ENCODE data around the gene HDAC2. TPM values are rescaled to one million over a fixed set of nuclear protein-coding genes. Genes with fewer than 3 reads are reported as not detected.

The HDAC2 gene
- total RNA-seq, 1 donor: 86.8 TPM

DNA sequence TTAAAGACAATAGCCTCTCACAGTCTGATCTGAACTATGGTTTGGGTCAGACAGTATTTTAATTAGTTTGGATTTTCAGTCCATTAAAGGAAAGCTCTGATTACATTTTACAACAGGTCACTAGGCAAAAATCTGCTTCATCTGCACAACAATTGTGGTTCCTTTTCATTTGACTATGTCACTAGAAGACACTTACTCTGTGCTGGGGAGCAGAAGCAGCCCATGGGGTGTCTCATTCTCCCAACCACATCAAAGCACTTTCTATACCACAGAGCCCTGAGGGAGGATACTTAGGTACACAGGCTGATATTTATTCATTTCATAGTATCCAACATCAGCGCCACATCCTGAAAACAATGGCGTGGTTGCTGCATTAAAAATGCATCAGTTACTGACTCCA lies 36.6 kb upstream of the HDAC2 start:
- DNase-seq (ENCODE audit: low read depth): no peak
- no peak for TF ChIP-seq CTCF (IDR thresholded peaks at IDR 0.05; ENCODE audit: insufficient read depth, low read depth, low read length)
- H3K4me3 ChIP-seq (ENCODE audit: low read depth, low read length): no peak overlapping the region

DNA sequence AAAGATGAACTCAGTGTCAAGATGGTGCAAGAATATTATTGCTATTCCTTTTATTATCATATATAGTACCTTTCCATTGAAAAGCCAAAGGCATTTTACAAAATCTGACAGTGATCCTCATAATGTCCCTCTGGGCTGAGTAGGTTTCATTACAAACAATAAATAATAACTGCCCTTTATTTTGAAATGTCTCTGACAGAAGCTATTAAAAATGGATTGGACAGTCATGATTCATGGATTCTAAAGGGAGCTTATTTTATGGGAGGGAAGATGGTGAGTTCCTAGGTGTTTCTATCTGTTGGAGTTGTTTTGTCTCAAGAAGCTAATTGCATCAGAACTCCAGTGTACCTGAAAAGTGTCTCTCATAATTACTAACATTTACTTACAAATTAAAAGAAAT lies 30.4 kb upstream of the HDAC2 start:
- no peak for TF ChIP-seq CTCF (IDR thresholded peaks at IDR 0.05; ENCODE audit: insufficient read depth, low read depth, low read length)
- DNase-seq (ENCODE audit: low read depth): no peak
- H3K4me3 ChIP-seq (ENCODE audit: low read depth, low read length): no peak overlapping the region

GRCh38 chr6:114000069-114000468 lies 29.1 kb upstream of the HDAC2 start:
- peak; percentile 45 for DNase-seq (ENCODE audit: low read depth)
- TF ChIP-seq CTCF (IDR thresholded peaks at IDR 0.05; ENCODE audit: insufficient read depth, low read depth, low read length): no peak

GRCh38 chr6:113999284-113999683 lies 28.3 kb upstream of the HDAC2 start:
- no peak for DNase-seq (ENCODE audit: low read depth)
- no peak overlapping the region for H3K4me3 ChIP-seq (ENCODE audit: low read depth, low read length)
- TF ChIP-seq CTCF (IDR thresholded peaks at IDR 0.05; ENCODE audit: insufficient read depth, low read depth, low read length): no peak

More at GRCh38 chr6:114000069-114000468, 29.1 kb upstream of the HDAC2 start:
- no peak overlapping the region for H3K4me3 ChIP-seq (ENCODE audit: low read depth, low read length)

DNA sequence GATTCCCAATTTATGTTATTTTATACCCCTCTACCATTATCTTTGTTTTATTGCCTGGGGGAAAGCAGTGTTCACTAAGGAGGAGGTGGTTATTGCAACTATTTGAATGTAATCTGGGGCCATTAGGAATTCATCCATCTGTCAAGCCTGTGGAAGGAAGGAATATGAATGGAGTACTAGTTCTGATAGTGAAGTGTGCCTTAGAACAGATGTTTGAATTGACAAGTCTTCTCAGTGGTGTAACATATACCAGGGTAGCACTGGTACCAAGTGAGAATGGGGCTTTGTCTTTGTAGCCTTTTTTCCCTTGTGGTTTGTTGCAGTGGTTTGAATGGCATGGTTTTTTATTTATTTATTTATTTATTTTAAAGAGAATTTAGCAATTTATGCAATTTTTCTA lies 27.9 kb upstream of the HDAC2 start:
- TF ChIP-seq CTCF (IDR thresholded peaks at IDR 0.05; ENCODE audit: insufficient read depth, low read depth, low read length): no peak
- no peak overlapping the region for H3K4me3 ChIP-seq (ENCODE audit: low read depth, low read length)
- no peak for DNase-seq (ENCODE audit: low read depth)

GRCh38 chr6:113997116-113997515 lies 26.2 kb upstream of the HDAC2 start:
- peak; percentile 80 for DNase-seq (ENCODE audit: low read depth)
- no peak for TF ChIP-seq CTCF (IDR thresholded peaks at IDR 0.05; ENCODE audit: insufficient read depth, low read depth, low read length)
- H3K4me3 ChIP-seq (ENCODE audit: low read depth, low read length): no peak overlapping the region

- no peak overlapping the region for H3K4me3 ChIP-seq (ENCODE audit: low read depth, low read length)
- no peak for TF ChIP-seq CTCF (IDR thresholded peaks at IDR 0.05; ENCODE audit: insufficient read depth, low read depth, low read length)
- DNase-seq (ENCODE audit: low read depth): peak; percentile 94
These were observed 24.7 kb upstream of the HDAC2 start for GRCh38 chr6:113995634-113996033.
